GM23338 (cell line): ENCODE results near the gene SARDH. TPM values are rescaled to one million over a fixed set of nuclear protein-coding genes. Genes with fewer than 3 reads are reported as not detected.

Source experiments
- ATAC-seq: fragments of 200-7000 bp; cut with Tn5 transposase; 3 replicates; pipeline ENCODE4 v1.9.1; 2020
- DNase-seq: peaks from one replicate; pipeline ENCODE4 v3.0.0-alpha.2; 2015; ENCODE audit warnings: low spot score
- H2AFZ ChIP-seq: fragments of 200-600 bp; sonication (generic); 2 replicates; pipeline ENCODE4 v1.8.0; 2016; ENCODE audit warnings: antibody characterized with exemption, mild to moderate bottlenecking, moderate library complexity
- H3F3A ChIP-seq: fragments of 200-600 bp; sonication (generic); replicated peaks from 2 replicates; pipeline ENCODE4 v1.8.0; 2017; ENCODE audit warnings: antibody characterized with exemption, mixed run types, low read depth
- H3K27ac ChIP-seq: fragments of 200-600 bp; sonication (generic); 2 replicates; pipeline ENCODE4 v1.6.1; 2016; ENCODE audit warnings: low read depth
- H3K27me3 ChIP-seq: fragments of 200-600 bp; sonication (generic); 2 replicates; pipeline ENCODE4 v1.8.0; 2016; ENCODE audit warnings: mild to moderate bottlenecking, mixed run types, moderate library complexity; ENCODE audit not compliant: insufficient read depth
- H3K36me3 ChIP-seq: fragments of 200-600 bp; sonication (generic); 2 replicates; pipeline ENCODE4 v1.8.0; 2016; ENCODE audit warnings: mild to moderate bottlenecking; ENCODE audit not compliant: insufficient read depth
- H3K4me1 ChIP-seq: fragments of 200-600 bp; sonication (generic); 2 replicates; pipeline ENCODE4 v1.8.0; 2016; ENCODE audit warnings: mild to moderate bottlenecking, moderate library complexity; ENCODE audit not compliant: insufficient read depth
- H3K4me2 ChIP-seq: fragments of 200-600 bp; sonication (generic); 2 replicates; pipeline ENCODE4 v1.7.1; 2017; ENCODE audit warnings: mixed run types
- H3K4me3 ChIP-seq: fragments of 200-600 bp; sonication (generic); 2 replicates; pipeline ENCODE4 v1.6.1; 2016; ENCODE audit warnings: mixed run types
- H3K79me2 ChIP-seq: fragments of 200-600 bp; sonication (generic); replicated peaks from 2 replicates; pipeline ENCODE4 v1.8.0; 2017; ENCODE audit warnings: mild to moderate bottlenecking; ENCODE audit not compliant: insufficient read depth
- H3K9me2 ChIP-seq: fragments of 200-600 bp; sonication (generic); 2 replicates; pipeline ENCODE4 v1.8.0; 2017; ENCODE audit not compliant: insufficient read depth
- H4K20me1 ChIP-seq: fragments of 200-600 bp; sonication (generic); replicated peaks from 2 replicates; pipeline ENCODE4 v1.8.0; 2017; ENCODE audit warnings: mild to moderate bottlenecking; ENCODE audit not compliant: insufficient read depth
- H3K27ac Mint-ChIP-seq: 2 replicates; pipeline ENCODE4 v1.8.0; 2020; ENCODE audit warnings: inconsistent platforms, mild to moderate bottlenecking, moderate library complexity, mixed read lengths
- H3K27me3 Mint-ChIP-seq: 3 replicates; pipeline ENCODE4 v1.8.0; 2022; ENCODE audit warnings: low read depth, mild to moderate bottlenecking, moderate library complexity, mixed read lengths, inconsistent platforms; ENCODE audit not compliant: insufficient read depth, poor library complexity
- H3K36me3 Mint-ChIP-seq: 3 replicates; pipeline ENCODE4 v1.8.0; 2021; ENCODE audit warnings: low read depth, mild to moderate bottlenecking, inconsistent platforms, moderate library complexity, mixed read lengths
- H3K4me1 Mint-ChIP-seq: 3 replicates; pipeline ENCODE4 v1.8.0; 2020; ENCODE audit warnings: mild to moderate bottlenecking, inconsistent platforms, mixed read lengths
- H3K4me3 Mint-ChIP-seq: 3 replicates; pipeline ENCODE4 v1.8.0; 2021; ENCODE audit warnings: moderate library complexity, mild to moderate bottlenecking, inconsistent platforms, mixed read lengths
- H3K9me3 Mint-ChIP-seq: 3 replicates; pipeline ENCODE4 v1.8.0; 2020; ENCODE audit warnings: moderate library complexity, mild to moderate bottlenecking, inconsistent platforms, mixed read lengths
- CREB1 ChIP-seq: fragments of 250-450 bp; sonication (Bioruptor Pico); IDR thresholded peaks from 2 replicates; pipeline ENCODE4 v1.5.0; 2020; ENCODE audit warnings: low read depth, mild to moderate bottlenecking, moderate library complexity
- CTCF ChIP-seq, 2 experiments: fragments of 200-600 bp in 1 of 2; sonication (generic) in 1 of 2; conservative IDR thresholded peaks; 2 replicates each; pipeline versions ENCODE4 v1.5.1 to v1.6.1; 2016 to 2017; ENCODE audit warnings: antibody characterized with exemption in 2 of 2, low read depth in 2 of 2, mild to moderate bottlenecking in 2 of 2, moderate library complexity in 1 of 2
- ETS1 ChIP-seq: IDR thresholded peaks from 2 replicates; pipeline ENCODE4 v1.6.1; 2016; ENCODE audit warnings: antibody characterized with exemption
- EZH2 ChIP-seq: fragments of 200-600 bp; sonication (generic); IDR thresholded peaks from one replicate; pipeline ENCODE4 v1.8.0; 2017; ENCODE audit warnings: antibody characterized with exemption, mild to moderate bottlenecking, low read depth; ENCODE audit not compliant: unreplicated experiment
- EZH2phosphoT487 ChIP-seq: fragments of 200-600 bp; sonication (generic); IDR thresholded peaks from one replicate; pipeline ENCODE4 v1.8.1; 2018; ENCODE audit warnings: antibody characterized with exemption; ENCODE audit not compliant: unreplicated experiment
- JUNB ChIP-seq: IDR thresholded peaks from one replicate; pipeline ENCODE4 v1.6.1; 2016; ENCODE audit warnings: antibody characterized with exemption; ENCODE audit not compliant: unreplicated experiment
- NANOG ChIP-seq: IDR thresholded peaks from 2 replicates; pipeline ENCODE4 v1.6.1; 2016; ENCODE audit warnings: antibody characterized with exemption, borderline replicate concordance
- POLR2AphosphoS5 ChIP-seq: IDR thresholded peaks from 2 replicates; pipeline ENCODE4 v1.6.1; 2016; ENCODE audit warnings: antibody characterized with exemption, low read depth
- REST ChIP-seq: IDR thresholded peaks from one replicate; pipeline ENCODE4 v1.6.1; 2018; ENCODE audit warnings: antibody characterized with exemption; ENCODE audit not compliant: unreplicated experiment
- STAT1 ChIP-seq: IDR thresholded peaks from one replicate; pipeline ENCODE4 v1.6.1; 2016; ENCODE audit warnings: antibody characterized with exemption; ENCODE audit not compliant: unreplicated experiment
- ZNF114 ChIP-seq: fragments of 250-450 bp; sonication (Bioruptor Pico); IDR thresholded peaks from 2 replicates; pipeline ENCODE4 v1.5.0; 2020; ENCODE audit warnings: mild to moderate bottlenecking, moderate library complexity
- ZNF331 ChIP-seq: fragments of 250-450 bp; sonication (Bioruptor Pico); IDR thresholded peaks from 2 replicates; pipeline ENCODE4 v1.5.0; 2020; ENCODE audit warnings: low read depth, mild to moderate bottlenecking, moderate library complexity
- ZNF462 ChIP-seq: fragments of 250-450 bp; sonication (Bioruptor Pico); IDR thresholded peaks from 2 replicates; pipeline ENCODE4 v1.5.0; 2020; ENCODE audit warnings: mild to moderate bottlenecking, moderate library complexity
- polyA plus RNA-seq: library from polyadenylated mRNA; unstranded; fragments of >200 nt; fragmentation: Nextera tagmentation; extraction: Ambion mirVana; gene quantifications from 2 replicates; pipeline ENCODE4 v1.2.1, GENCODE V29; 2016
- total RNA-seq: library from RNA; depleted of rRNA; stranded (reverse); fragments of >200 nt; shearing (Covaris generic); gene quantifications from 2 replicates; pipeline ENCODE4 v1.2.3, GENCODE V29; 2014

SARDH gene
- total and polyA plus RNA-seq, 2 experiments from 2014 or later, result 2.8 to 10.4 TPM

GRCh38 chr9:133713960-133714495 lies 24.1 kb downstream of the SARDH start:
- Mint-ChIP-seq H3K9me3 (no peaks in the 10 kb centered on the region; the same call in 2 of the 3 replicates), H3K27me3 (peaks cover 11% of the 10 kb centered on the region), H3K4me3 (no peak overlapping the region), H3K36me3 (no peaks in the 10 kb centered on the region; the same call in 2 of the 3 replicates), H3K4me1 (peaks cover 17% of the 10 kb centered on the region), H3K27ac (no peak overlapping the region)
- TF ChIP-seq EZH2phosphoT487 (no peak), ZNF462 (CRISPR knock-in tag) (no peak), EZH2 (no peak), REST (no peak), CTCF (conservative IDR thresholded peaks at IDR 0.05; ENCODE audit: low read depth in 2 of 2) (no peak), JUNB (no peak), ETS1 (no peak), CREB1 (CRISPR knock-in tag) (no peak), POLR2AphosphoS5 (no peak), ZNF331 (CRISPR knock-in tag) (no peak), ZNF114 (no peak), NANOG (no peak), STAT1 (no peak)
- ATAC-seq (no peak), DNase-seq (no peak)
- no peak overlapping the region for H2AFZ ChIP-seq
- H3F3A ChIP-seq, result no peaks in the 10 kb centered on the region
- H3K9me2 ChIP-seq, result no peaks in the 10 kb centered on the region
- H4K20me1 ChIP-seq, result no peaks in the 10 kb centered on the region
- H3K4me1 ChIP-seq, result no peaks in the 10 kb centered on the region
- no peaks in the 10 kb centered on the region for H3K79me2 ChIP-seq
- H3K27me3 ChIP-seq, result no peaks in the 10 kb centered on the region
- H3K4me2 ChIP-seq, result no peak overlapping the region
- no peaks in the 10 kb centered on the region for H3K36me3 ChIP-seq
- H3K27ac ChIP-seq, result no peak overlapping the region
- no peak overlapping the region for H3K4me3 ChIP-seq
